ENCODE data around the gene ROM1. TPM values are rescaled to one million over a fixed set of nuclear protein-coding genes. Genes with fewer than 3 reads are reported as not detected.

The ROM1 gene
- total RNA-seq, 1 experiment from 2014 or later: 1.3 TPM

DNA sequence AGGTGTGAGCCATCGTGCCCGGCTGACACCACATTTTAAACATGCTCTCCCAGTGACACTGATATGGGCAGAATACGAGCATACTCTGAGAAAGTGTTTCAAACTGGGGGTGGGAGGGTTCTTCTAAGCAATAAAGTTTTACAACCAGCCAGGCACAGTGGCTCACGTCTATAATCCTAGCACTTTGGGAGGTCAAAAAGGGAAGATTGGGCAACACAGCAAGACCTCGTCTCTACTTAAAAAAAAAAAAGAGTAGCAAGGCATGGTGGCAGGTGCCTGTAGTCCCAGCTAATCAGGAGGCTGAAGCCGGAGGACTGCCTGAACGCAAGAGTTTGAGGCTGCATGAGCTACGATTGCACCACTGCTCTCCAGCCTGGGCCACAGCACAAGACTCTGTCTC, 31.2 kb downstream of the ROM1 start:
- H3K27ac Mint-ChIP-seq (ENCODE audit: unreplicated experiment): no peak overlapping the region

DNA sequence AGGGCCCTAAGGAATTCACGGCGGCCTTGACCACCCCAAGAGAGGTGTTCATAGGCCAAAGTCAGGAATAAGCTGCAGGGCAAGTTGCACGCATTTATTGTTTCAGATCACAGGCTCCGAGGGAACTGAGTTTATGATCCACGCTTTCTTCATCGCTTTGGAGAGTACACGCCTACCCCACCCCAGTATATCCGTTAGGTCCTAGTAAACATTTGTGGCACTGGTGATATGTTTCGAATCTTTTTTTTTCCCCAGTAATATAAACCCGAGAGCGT, 32.6 kb downstream of the ROM1 start:
- Mint-ChIP-seq H3K27ac (ENCODE audit: unreplicated experiment) (peak overlapping the region; percentile 91), H3K27me3 (ENCODE audit: insufficient read depth, unreplicated experiment) (no peaks in the 10 kb centered on the region), H3K36me3 (ENCODE audit: insufficient read depth, unreplicated experiment) (peaks cover 69% of the 10 kb centered on the region), H3K9me3 (ENCODE audit: unreplicated experiment) (no peaks in the 10 kb centered on the region), H3K4me1 (ENCODE audit: low read depth, unreplicated experiment) (peaks cover 5% of the 10 kb centered on the region), H3K4me3 (ENCODE audit: unreplicated experiment) (peak overlapping the region; percentile 91)
- ChIA-PET CTCF (interaction anchor here (0.7 to 1.6 kb wide), 2 partner anchors 54 to 108 kb away, joined by 4 to 11 read pairs; partner anchors contain the start of genes TUT1 and ZBTB3), POLR2A (interaction anchor here (0.6 to 4.5 kb wide), 8 partner anchors 19 to 116 kb away, joined by 3 to 43 read pairs (median 6); partner anchors contain the start of genes C11orf98, CSKMT, LBHD1 and MTA2)
- Histone ChIP-seq H3K27me3 (replicated peaks; ENCODE audit: control insufficient read depth, insufficient read depth, low read length) (no peaks in the 10 kb centered on the region), H3K4me3 (ENCODE audit: low read depth, low read length) (peak overlapping the region; percentile 66), H3K36me3 (ENCODE audit: control insufficient read depth, insufficient read depth, low read length) (peaks cover 5% of the 10 kb centered on the region), H3K9me3 (no peaks in the 10 kb centered on the region), H3K4me1 (peaks cover 21% of the 10 kb centered on the region)
- no TSS peak for BruUV-seq (replicated peaks)
- intact Hi-C loops (cut with micrococcal nuclease; ENCODE audit: unreplicated experiment): loop anchor here (5.0 kb wide), 1 partner anchor 33 kb away; the partner anchor contains the start of genes EML3 and ROM1
- no peak for DNase-seq
- TF ChIP-seq, protein P1, sequence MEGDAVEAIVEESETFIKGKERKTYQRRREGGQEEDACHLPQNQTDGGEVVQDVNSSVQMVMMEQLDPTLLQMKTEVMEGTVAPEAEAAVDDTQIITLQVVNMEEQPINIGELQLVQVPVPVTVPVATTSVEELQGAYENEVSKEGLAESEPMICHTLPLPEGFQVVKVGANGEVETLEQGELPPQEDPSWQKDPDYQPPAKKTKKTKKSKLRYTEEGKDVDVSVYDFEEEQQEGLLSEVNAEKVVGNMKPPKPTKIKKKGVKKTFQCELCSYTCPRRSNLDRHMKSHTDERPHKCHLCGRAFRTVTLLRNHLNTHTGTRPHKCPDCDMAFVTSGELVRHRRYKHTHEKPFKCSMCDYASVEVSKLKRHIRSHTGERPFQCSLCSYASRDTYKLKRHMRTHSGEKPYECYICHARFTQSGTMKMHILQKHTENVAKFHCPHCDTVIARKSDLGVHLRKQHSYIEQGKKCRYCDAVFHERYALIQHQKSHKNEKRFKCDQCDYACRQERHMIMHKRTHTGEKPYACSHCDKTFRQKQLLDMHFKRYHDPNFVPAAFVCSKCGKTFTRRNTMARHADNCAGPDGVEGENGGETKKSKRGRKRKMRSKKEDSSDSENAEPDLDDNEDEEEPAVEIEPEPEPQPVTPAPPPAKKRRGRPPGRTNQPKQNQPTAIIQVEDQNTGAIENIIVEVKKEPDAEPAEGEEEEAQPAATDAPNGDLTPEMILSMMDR (IDR thresholded peaks at IDR 0.05; ENCODE audit: insufficient read depth in 1 of 2, low read depth in 1 of 2, low read length in 1 of 2, severe bottlenecking in 1 of 2, unreplicated experiment in 1 of 2): no peak

More for the DNA sequence above, 31.2 kb downstream of the ROM1 start:
- no peaks in the 10 kb centered on the region for H3K9me3 Mint-ChIP-seq (ENCODE audit: unreplicated experiment)
- Histone ChIP-seq H3K27me3 (replicated peaks; ENCODE audit: control insufficient read depth, insufficient read depth, low read length) (no peaks in the 10 kb centered on the region), H3K4me1 (peaks cover 21% of the 10 kb centered on the region), H3K36me3 (ENCODE audit: control insufficient read depth, insufficient read depth, low read length) (peaks cover 6% of the 10 kb centered on the region), H3K4me3 (ENCODE audit: low read depth, low read length) (no peak overlapping the region), H3K9me3 (no peaks in the 10 kb centered on the region)
- DNase-seq: no peak
- ChIA-PET CTCF (no interaction called here), POLR2A (no interaction called here)
- intact Hi-C loops (cut with micrococcal nuclease; ENCODE audit: unreplicated experiment): no loop called here
- H3K27me3 Mint-ChIP-seq (ENCODE audit: insufficient read depth, unreplicated experiment): no peaks in the 10 kb centered on the region
- H3K4me1 Mint-ChIP-seq (ENCODE audit: low read depth, unreplicated experiment): peaks cover 7% of the 10 kb centered on the region
- H3K4me3 Mint-ChIP-seq (ENCODE audit: unreplicated experiment): peak overlapping the region; percentile 1
- TF ChIP-seq, protein P1 (IDR thresholded peaks at IDR 0.05; ENCODE audit: insufficient read depth in 1 of 2, low read depth in 1 of 2, low read length in 1 of 2, severe bottlenecking in 1 of 2, unreplicated experiment in 1 of 2): no peak
- BruUV-seq (replicated peaks): no TSS peak
- H3K36me3 Mint-ChIP-seq (ENCODE audit: insufficient read depth, unreplicated experiment): peaks cover 69% of the 10 kb centered on the region

DNA sequence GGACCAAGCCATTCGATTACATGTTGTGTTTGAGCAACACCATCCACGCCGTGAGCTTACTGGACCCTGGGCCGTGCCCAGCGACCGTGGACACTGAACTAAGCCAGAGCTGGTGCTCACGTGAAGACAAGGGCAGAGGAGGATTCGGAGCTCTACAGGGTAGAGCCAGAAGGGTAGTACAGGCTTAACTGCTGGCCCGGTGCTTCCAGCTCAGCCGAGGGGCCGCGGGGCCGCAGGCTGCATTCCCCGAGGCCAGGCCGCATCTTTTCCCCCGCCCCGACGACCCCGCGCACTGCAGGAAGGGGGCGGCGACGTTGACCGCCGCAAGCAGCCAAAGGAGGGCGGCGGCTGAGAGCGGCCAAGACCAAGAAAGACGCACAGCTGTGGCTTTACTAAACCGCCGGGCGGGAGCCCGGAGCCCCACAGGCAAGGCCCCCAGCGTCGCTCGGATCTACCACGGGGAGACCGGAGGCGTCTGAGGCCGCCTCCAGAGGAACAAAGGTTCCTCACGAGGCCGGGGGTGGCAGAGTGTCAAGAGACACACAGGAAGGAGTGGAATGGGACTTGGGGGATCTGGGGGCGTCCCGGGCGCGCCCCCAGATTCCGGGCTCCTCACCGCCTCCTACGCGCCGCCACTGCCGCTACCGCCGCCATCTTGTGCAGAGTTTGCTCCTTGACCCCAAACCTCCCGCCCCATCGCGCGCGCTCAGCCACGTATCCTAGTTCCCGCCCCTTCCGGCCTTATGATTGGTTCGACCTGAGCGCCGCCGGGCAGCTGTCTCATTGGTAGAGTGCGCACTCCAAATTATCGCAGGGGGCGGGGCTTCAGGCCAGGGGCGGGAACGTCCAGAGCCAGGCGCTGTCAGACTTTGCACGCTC, 33.1 kb downstream of the ROM1 start, which contains the start of gene GANAB:
Gene GANAB, minus strand, starts transcription at position 668 of the 879 bp plus-strand sequence. Its CDS starts 14 bp downstream, at position 654.
- H3K27me3 ChIP-seq (replicated peaks; ENCODE audit: control insufficient read depth, insufficient read depth, low read length): no peaks in the 10 kb centered on the region
- TSS peak; percentile 51 for BruUV-seq (replicated peaks)
- H3K4me3 Mint-ChIP-seq (ENCODE audit: unreplicated experiment): peak within 1 kb of the TSS; percentile 91
- DNase-seq: peak; percentile 99
- peaks cover 17% of the 10 kb centered on the region for H3K4me1 ChIP-seq
- H3K9me3 ChIP-seq: no peaks in the 10 kb centered on the region
- H3K4me1 Mint-ChIP-seq (ENCODE audit: low read depth, unreplicated experiment): no peaks in the 10 kb centered on the region
- intact Hi-C loops (cut with micrococcal nuclease; ENCODE audit: unreplicated experiment): loop anchor here (1.0 to 5.0 kb wide), 4 partner anchors 19 to 55 kb away; partner anchors contain the start of genes C11orf98, CSKMT, EML3 and ROM1
- H3K4me3 ChIP-seq (ENCODE audit: low read depth, low read length): peak within 1 kb of the TSS; percentile 66
- POLR2A ChIA-PET: interaction anchor here (0.6 to 4.5 kb wide), 16 partner anchors 18 to 387 kb away, joined by 3 to 43 read pairs (median 4); partner anchors contain the start of genes B3GAT3, C11orf98, CSKMT and LBHD1
- TF ChIP-seq, protein P1 (IDR thresholded peaks at IDR 0.05; ENCODE audit: insufficient read depth in 1 of 2, low read depth in 1 of 2, low read length in 1 of 2, severe bottlenecking in 1 of 2, unreplicated experiment in 1 of 2): no peak
- H3K9me3 Mint-ChIP-seq (ENCODE audit: unreplicated experiment): no peaks in the 10 kb centered on the region
- H3K27me3 Mint-ChIP-seq (ENCODE audit: insufficient read depth, unreplicated experiment): no peaks in the 10 kb centered on the region
- H3K27ac Mint-ChIP-seq (ENCODE audit: unreplicated experiment): peak within 1 kb of the TSS; percentile 91
- CTCF ChIA-PET: interaction anchor here (0.7 to 1.6 kb wide), 2 partner anchors 55 to 108 kb away, joined by 4 to 11 read pairs; partner anchors contain the start of genes TUT1 and ZBTB3
- peaks cover 5% of the 10 kb centered on the region for H3K36me3 ChIP-seq (ENCODE audit: control insufficient read depth, insufficient read depth, low read length)
- H3K36me3 Mint-ChIP-seq (ENCODE audit: insufficient read depth, unreplicated experiment): peaks cover 65% of the 10 kb centered on the region

Data from Caco-2 (cell line).